C4-2B (cell line): ENCODE results near the gene LRP1B.

ENCODE experiments used
- H3K27ac ChIP-seq: fragments of 450-650 bp; 2 replicates; pipeline ENCODE4 v1.5.1; 2017
- CTCF ChIP-seq: fragments of 450-650 bp; conservative IDR thresholded peaks from 2 replicates; pipeline ENCODE4 v1.5.1; 2017; ENCODE audit warnings: mild to moderate bottlenecking
- ZFX ChIP-seq: fragments of 450-650 bp; IDR thresholded peaks from 2 replicates; pipeline ENCODE4 v1.6.1; 2017

Gene LRP1B

DNA sequence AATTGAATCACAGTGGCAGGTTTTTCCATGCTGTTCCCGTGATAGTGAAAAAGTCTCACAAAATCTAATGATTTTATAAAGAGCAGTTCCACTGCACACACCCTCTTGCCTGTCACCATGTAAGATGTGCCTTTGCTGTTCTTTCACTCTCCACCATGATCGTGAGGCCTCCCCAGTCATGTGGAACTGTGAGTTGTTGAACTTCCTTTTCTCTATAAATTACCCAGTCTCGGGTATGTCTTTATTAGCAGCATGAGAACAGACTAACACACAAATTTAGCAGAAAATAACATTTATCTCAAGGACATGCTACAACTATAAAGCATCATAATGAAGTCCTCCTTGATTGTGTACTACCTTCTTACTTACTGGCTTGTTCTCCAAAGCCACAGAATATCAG is 1526.0 kb downstream of the LRP1B start:
- no peak overlapping the region for H3K27ac ChIP-seq
- no peak for TF ChIP-seq ZFX
- no peak for TF ChIP-seq CTCF

GRCh38 chr2:140604096-140604495 is 1526.7 kb downstream of the LRP1B start:
- TF ChIP-seq CTCF: no peak
- no peak for TF ChIP-seq ZFX
- H3K27ac ChIP-seq: no peak overlapping the region

DNA sequence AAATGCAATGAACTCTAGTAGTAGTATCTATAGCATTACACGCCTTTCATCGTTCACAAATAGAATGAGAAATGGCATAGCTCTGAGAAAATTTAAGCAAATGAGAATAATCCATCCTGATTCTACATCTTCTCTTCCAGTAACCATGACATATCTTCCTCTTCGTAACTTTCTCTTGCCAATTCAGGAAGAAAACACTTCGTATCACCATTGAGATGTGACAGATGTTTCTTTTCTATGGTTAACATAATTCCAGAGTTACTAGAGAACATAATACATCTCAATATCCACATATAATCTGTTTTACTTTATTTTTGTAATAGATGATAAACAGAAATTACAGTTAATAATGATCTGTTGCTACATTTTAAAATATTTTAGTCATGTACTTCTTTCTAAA is 1527.4 kb downstream of the LRP1B start:
- TF ChIP-seq CTCF: no peak
- TF ChIP-seq ZFX: no peak

DNA sequence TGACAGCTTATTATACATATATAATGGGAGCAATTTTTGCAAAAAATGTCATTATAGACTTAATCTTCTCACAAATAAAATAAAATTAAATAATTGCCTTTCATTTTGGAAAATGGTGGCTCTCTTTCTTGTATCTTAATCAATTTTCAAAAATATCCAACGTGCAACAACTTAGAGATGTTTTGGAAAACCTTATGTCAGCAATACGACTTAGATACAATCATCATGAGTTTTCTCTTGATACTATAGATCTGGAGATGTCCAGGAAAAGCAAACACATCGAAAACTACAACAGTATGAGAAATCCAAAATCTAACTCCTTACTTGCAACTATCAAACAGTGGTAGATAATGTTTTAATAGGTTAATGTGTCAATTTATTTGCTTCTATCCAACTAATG is 1529.0 kb downstream of the LRP1B start:
- no peak overlapping the region for H3K27ac ChIP-seq
- TF ChIP-seq ZFX: no peak

More for the DNA sequence above, 1527.4 kb downstream of the LRP1B start:
- no peak overlapping the region for H3K27ac ChIP-seq

DNA sequence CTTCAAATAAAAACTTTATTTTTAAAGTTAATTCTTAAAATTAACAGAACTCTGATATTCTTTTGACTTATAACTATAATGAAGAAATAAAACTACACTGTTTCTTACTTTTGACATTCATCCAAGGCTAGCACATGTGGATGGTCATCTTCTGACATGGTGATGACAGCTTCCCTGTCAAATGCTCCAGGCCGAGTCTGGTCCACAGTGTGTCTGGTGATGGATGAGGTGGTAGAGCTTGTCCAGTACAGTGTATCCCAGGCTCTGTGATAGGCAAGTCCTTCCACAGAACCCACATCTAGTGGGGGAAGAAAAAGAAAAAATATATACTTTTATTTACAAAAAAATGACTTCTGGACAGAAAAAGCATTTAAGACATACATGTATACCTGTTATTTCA is 1529.5 kb downstream of the LRP1B start:
- TF ChIP-seq CTCF (no peak), ZFX (no peak)
- no peak overlapping the region for H3K27ac ChIP-seq

GRCh38 chr2:140600116-140600515 is 1530.7 kb downstream of the LRP1B start:
- H3K27ac ChIP-seq: no peak overlapping the region
- no peak for TF ChIP-seq ZFX
- no peak for TF ChIP-seq CTCF

DNA sequence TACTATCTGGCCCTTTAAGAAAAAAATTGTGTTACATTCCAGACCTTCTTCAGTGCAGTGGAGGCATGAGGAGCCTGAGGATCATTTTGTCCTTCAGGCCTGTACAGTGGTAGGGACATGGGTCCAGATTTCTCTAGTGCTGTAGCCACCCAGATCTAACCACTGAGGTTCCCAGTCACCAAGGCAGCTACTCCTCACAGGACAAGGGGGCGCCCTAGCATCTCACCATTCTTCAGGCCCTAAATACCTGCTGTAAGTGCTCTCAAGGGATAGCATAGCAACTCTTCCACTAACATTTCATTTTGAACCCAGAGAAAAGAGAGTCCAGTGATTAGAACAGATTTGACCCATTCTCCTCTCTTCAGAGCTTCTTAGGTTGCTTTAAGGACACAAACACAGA is 1533.0 kb downstream of the LRP1B start:
- TF ChIP-seq ZFX: no peak
- peak; percentile 10 for TF ChIP-seq CTCF
- H3K27ac ChIP-seq: no peak overlapping the region

GRCh38 chr2:140597205-140597604 is 1533.6 kb downstream of the LRP1B start:
- TF ChIP-seq ZFX (no peak), CTCF (no peak)
- no peak overlapping the region for H3K27ac ChIP-seq
